SU-DHL-6 (cell line): ENCODE data around the gene TEC.

Source experiments
- H2AFZ ChIP-seq: fragments of 200-600 bp; sonication (generic); 2 replicates; pipeline ENCODE4 v1.6.1; 2014; ENCODE audit warnings: low read depth, mild to moderate bottlenecking, moderate library complexity, mixed read lengths, antibody characterized with exemption, low read length; ENCODE audit not compliant: severe bottlenecking
- H3F3A ChIP-seq: fragments of 200-600 bp; shearing (Covaris generic); 2 replicates; pipeline ENCODE4 v1.6.0; 2016; ENCODE audit warnings: antibody characterized with exemption, mild to moderate bottlenecking; ENCODE audit not compliant: insufficient read depth
- H3K27ac ChIP-seq: fragments of 200-600 bp; sonication (generic); 2 replicates; pipeline ENCODE4 v1.5.1; 2016; ENCODE audit warnings: low read depth, mild to moderate bottlenecking, low read length, moderate library complexity, mixed read lengths
- H3K27me3 ChIP-seq: fragments of 200-600 bp; sonication (generic), shearing (Covaris generic); 2 replicates; pipeline ENCODE4 v1.6.0; 2014; ENCODE audit warnings: mild to moderate bottlenecking, low read length
- H3K36me3 ChIP-seq: fragments of 200-600 bp; sonication (generic); 2 replicates; pipeline ENCODE4 v1.6.1; 2014; ENCODE audit warnings: mild to moderate bottlenecking, low read length, mixed read lengths
- H3K4me2 ChIP-seq: fragments of 300-600, 200-600 bp; shearing (Covaris generic), sonication (generic); 2 replicates; pipeline ENCODE4 v1.6.0; 2014; ENCODE audit warnings: low read length, low read depth, mild to moderate bottlenecking; ENCODE audit not compliant: poor library complexity, severe bottlenecking
- H3K4me3 ChIP-seq: fragments of 200-600 bp; sonication (generic); 2 replicates; pipeline ENCODE4 v1.5.1; 2014; ENCODE audit warnings: antibody characterized with exemption, low read length, mild to moderate bottlenecking, mixed read lengths; ENCODE audit not compliant: insufficient read depth, poor library complexity, severe bottlenecking
- H3K79me2 ChIP-seq: fragments of 200-600 bp; sonication (generic); 2 replicates; pipeline ENCODE4 v1.6.1; 2014; ENCODE audit warnings: mild to moderate bottlenecking, low read length, moderate library complexity; ENCODE audit not compliant: insufficient read depth
- H3K9ac ChIP-seq: fragments of 200-600 bp; sonication (generic); 2 replicates; pipeline ENCODE4 v1.7.0; 2014; ENCODE audit warnings: mild to moderate bottlenecking, low read length
- H3K9me2 ChIP-seq: fragments of 200-600 bp; sonication (generic); replicated peaks from 2 replicates; pipeline ENCODE4 v1.6.1; 2014; ENCODE audit warnings: low read length; ENCODE audit not compliant: insufficient read depth
- H3K9me3 ChIP-seq: fragments of 200-600 bp; sonication (generic); 2 replicates; pipeline ENCODE4 v1.6.1; 2014; ENCODE audit warnings: low read length, mixed read lengths; ENCODE audit not compliant: insufficient read depth
- H4K20me1 ChIP-seq: fragments of 200-600 bp; sonication (generic); 2 replicates; pipeline ENCODE4 v1.6.1; 2014; ENCODE audit warnings: low read depth, mild to moderate bottlenecking, antibody characterized with exemption, low read length, moderate library complexity, mixed read lengths
- EZH2phosphoT487 ChIP-seq: fragments of 200-600 bp; sonication (generic), shearing (Covaris generic); conservative IDR thresholded peaks from 2 replicates; pipeline ENCODE4 v1.6.1; 2018; ENCODE audit warnings: mild to moderate bottlenecking, antibody characterized with exemption, low read length, moderate library complexity, mixed read lengths
- TF ChIP-seq, protein P1 (sequence below): fragments of 200-600 bp; sonication (generic); IDR thresholded peaks from one replicate; pipeline ENCODE4 v1.5.1; 2017; ENCODE audit warnings: antibody characterized with exemption, mild to moderate bottlenecking, low read length, moderate library complexity; ENCODE audit not compliant: insufficient read depth, poor library complexity, severe bottlenecking

Gene TEC

DNA sequence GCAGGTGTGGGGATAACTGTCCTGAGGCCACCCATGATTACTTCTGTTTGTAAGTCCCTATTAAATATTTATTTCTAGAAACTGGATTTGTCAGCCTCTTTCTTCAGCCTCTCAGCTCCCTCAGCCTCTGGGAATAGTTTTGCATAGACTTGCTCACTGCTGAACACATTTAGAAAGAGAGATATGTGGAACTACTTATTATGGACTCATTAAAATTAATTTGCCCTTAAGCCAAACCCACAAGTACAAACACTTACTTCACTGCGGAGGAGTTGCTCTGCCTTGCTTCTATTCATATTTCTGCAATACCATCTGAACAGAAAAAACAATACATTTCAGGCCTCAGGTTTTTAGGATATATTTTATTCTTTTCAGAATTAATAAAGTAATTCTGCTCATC lies 113.2 kb downstream of the TEC start:
- Histone ChIP-seq H3K9me2 (no peaks in the 10 kb centered on the region), H3K36me3 (peaks cover 67% of the 10 kb centered on the region), H3K27ac (no peak overlapping the region), H3K9ac (no peak overlapping the region), H3K9me3 (peaks cover 15% of the 10 kb centered on the region), H4K20me1 (no peaks in the 10 kb centered on the region), H3F3A (no peaks in the 10 kb centered on the region), H2AFZ (no peak overlapping the region), H3K27me3 (no peaks in the 10 kb centered on the region), H3K4me3 (no peak overlapping the region), H3K79me2 (no peaks in the 10 kb centered on the region), H3K4me2 (no peak overlapping the region)
- TF ChIP-seq EZH2phosphoT487: no peak
- TF ChIP-seq, protein P1, sequence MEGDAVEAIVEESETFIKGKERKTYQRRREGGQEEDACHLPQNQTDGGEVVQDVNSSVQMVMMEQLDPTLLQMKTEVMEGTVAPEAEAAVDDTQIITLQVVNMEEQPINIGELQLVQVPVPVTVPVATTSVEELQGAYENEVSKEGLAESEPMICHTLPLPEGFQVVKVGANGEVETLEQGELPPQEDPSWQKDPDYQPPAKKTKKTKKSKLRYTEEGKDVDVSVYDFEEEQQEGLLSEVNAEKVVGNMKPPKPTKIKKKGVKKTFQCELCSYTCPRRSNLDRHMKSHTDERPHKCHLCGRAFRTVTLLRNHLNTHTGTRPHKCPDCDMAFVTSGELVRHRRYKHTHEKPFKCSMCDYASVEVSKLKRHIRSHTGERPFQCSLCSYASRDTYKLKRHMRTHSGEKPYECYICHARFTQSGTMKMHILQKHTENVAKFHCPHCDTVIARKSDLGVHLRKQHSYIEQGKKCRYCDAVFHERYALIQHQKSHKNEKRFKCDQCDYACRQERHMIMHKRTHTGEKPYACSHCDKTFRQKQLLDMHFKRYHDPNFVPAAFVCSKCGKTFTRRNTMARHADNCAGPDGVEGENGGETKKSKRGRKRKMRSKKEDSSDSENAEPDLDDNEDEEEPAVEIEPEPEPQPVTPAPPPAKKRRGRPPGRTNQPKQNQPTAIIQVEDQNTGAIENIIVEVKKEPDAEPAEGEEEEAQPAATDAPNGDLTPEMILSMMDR: no peak

DNA sequence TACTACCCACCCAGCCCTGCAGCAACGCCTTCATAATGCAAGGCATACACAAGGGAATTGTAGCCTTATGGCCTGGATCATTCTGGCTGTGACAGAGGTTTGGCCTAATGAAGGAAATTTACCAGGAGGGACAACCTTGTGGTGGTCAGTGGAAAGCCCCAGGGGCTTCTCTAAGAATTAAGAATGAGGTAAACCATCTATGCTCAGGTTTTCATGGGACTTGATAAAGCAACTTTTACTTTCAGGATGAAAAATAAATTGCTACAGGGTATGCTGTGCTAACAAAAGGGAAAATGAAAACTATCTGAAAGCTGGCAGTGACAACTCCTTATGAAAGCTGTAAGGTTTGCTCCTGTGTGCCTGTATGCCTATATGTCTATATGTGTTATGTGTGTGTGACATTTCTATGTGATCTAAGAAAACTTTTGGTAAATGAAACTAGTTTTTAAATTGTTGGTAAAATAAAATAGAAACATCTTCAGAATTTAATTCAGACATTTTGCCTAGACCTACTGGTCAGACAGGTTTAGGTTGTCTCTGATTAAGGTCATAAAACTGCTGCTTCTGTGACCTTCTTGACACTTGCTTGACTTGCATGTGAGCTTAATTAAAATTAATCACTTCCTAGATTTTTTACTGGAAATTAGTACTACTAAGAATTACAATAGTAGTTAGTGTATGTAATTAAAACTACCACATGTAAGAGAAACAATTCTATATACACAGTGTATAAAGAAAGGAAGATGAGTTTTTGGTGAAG lies 115.7 kb downstream of the TEC start:
- Histone ChIP-seq H3F3A (0 out of 2 replicates have a peak, but pooled peaks cover 5% of the 10 kb centered on the region), H4K20me1 (no peaks in the 10 kb centered on the region), H3K9me3 (peaks cover 15% of the 10 kb centered on the region), H3K27ac (no peak overlapping the region), H3K9ac (no peak overlapping the region), H2AFZ (no peak overlapping the region), H3K4me2 (no peak overlapping the region), H3K4me3 (no peak overlapping the region), H3K79me2 (no peaks in the 10 kb centered on the region), H3K36me3 (peaks cover 81% of the 10 kb centered on the region), H3K9me2 (no peaks in the 10 kb centered on the region), H3K27me3 (no peaks in the 10 kb centered on the region)
- TF ChIP-seq, protein P1: no peak
- TF ChIP-seq EZH2phosphoT487: no peak

DNA sequence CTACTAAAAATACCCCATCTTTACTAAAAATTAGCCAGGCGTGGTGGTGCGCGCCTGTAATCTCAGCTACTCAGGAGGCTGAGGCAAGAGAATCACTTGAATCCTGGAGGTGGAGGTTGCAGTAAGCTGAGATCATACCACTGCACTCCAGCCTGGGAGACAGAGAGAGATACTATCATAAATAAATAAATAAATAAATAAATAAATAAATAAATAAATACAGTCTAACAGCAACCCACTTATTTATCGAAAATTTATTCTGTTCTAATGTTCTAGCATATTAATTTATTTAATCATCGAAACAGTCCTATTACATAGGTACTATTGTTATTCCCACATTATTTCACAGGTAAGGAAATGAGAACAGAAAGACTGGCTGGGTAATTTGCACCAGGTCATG lies 117.4 kb downstream of the TEC start:
- H3K9me3 ChIP-seq: peaks cover 15% of the 10 kb centered on the region
- no peaks in the 10 kb centered on the region for H4K20me1 ChIP-seq
- peaks cover 80% of the 10 kb centered on the region for H3K36me3 ChIP-seq
- H3F3A ChIP-seq: 0 out of 2 replicates have a peak, but pooled peaks cover 5% of the 10 kb centered on the region
- H3K9me2 ChIP-seq: no peaks in the 10 kb centered on the region
- no peak overlapping the region for H3K9ac ChIP-seq
- no peak for TF ChIP-seq EZH2phosphoT487
- TF ChIP-seq, protein P1: no peak
- H3K79me2 ChIP-seq: no peaks in the 10 kb centered on the region
- no peak overlapping the region for H3K4me3 ChIP-seq
- H3K4me2 ChIP-seq: no peak overlapping the region
- H3K27me3 ChIP-seq: no peaks in the 10 kb centered on the region
- no peak overlapping the region for H3K27ac ChIP-seq
- H2AFZ ChIP-seq: no peak overlapping the region
